HG03064 (cell line): ENCODE results near the gene ERO1A.

Experiments used
- ATAC-seq: cut with Tn5 transposase; IDR thresholded peaks from one replicate; pipeline ENCODE4 v1.9.1; 2021; ENCODE audit warnings: low read depth; ENCODE audit not compliant: unreplicated experiment

The ERO1A gene

DNA sequence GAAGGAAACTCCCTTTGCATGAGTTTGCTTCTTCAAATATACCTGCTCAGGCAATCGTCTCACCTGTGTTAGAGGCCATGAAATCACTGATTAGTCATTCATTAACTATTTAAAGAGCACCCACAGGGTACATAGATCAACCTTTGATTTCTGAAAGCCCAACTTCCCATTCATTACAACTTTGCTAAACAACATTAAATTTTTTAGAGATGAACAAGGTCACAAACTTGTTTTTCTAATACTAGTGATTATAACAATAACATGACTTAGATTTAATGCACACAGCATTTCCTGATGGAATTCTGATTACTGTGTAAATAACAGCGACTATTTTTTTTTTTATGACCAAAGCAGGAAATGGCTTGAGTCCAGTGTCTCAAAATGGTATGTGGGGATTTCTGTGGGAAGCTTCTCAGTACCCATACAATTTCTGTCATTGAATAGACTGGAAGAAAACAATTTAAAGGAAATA is 5.4 kb upstream of the ERO1A start:
- ATAC-seq: no peak

DNA sequence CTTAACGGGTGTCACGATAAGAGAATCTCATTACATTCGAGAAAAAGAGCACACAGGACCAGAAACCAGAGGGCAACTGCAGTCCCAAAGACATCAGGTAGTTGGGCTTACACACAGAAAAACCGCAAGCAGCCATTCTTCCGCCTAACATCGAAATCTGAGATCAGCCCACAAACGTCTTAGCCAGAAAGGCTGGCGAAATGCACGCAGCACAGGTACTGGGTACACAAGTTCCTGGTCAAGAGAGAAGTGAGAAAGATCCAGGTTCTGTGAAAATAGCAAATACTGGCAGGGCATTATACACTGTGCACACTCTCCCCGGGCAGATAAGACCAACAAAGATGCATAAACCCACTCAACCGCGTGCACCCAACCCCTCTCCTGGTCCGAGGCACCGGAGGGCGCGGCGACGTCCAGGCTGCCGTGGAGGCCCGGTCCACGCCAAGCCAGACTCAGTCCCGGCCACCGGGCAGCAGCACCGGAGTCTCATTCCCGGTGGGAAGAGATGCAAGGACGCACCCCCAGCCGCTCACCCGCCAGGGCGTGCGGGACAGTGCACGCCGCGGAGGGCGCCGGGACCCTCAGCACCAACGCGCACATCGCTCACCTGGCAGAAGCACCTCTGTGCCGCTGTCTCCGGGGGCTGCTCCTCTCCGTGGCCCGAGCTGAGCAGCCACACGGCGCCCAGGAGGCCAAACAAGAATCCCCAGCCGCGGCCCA is 437 bp downstream of the ERO1A start:
- peak; percentile 45 for ATAC-seq

DNA sequence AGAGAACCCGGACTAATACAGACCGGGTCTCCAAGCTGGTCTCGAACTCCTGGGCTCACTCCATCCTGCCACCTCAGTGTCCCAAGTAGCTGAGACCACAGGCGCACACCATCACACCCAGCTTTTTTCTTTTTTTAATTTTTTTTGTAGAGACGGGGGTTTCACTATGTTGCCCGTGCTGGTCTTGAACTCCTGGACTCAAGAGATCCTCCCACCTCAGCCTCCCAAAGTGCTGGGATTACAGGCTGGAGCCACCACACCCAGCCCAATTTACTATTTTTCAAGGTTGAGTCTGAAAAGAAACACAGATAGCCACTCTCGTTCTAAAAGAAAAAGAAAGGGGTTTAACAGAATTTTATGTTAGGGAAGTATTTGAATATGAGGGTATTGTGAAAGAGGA is 1.8 kb downstream of the ERO1A start:
- no peak for ATAC-seq

DNA sequence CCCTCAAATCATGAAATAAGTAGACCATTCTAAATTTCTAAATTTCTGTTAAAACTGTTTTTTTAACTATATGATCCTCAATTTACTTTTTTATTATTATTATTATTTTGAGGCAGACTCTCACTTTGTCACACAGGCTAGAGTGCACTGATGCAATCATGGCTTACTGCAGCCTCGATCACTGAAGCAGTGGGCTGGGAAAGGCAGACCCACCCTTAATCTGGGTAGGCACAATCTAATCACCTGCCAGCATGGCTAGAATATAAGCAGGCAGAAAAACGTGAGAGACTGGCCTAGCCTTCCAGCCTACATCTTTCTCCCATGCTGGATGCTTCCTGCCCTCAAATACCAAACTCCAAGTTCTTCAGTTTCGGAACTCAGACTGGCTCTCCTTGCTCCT is 2.3 kb downstream of the ERO1A start:
- no peak for ATAC-seq

DNA sequence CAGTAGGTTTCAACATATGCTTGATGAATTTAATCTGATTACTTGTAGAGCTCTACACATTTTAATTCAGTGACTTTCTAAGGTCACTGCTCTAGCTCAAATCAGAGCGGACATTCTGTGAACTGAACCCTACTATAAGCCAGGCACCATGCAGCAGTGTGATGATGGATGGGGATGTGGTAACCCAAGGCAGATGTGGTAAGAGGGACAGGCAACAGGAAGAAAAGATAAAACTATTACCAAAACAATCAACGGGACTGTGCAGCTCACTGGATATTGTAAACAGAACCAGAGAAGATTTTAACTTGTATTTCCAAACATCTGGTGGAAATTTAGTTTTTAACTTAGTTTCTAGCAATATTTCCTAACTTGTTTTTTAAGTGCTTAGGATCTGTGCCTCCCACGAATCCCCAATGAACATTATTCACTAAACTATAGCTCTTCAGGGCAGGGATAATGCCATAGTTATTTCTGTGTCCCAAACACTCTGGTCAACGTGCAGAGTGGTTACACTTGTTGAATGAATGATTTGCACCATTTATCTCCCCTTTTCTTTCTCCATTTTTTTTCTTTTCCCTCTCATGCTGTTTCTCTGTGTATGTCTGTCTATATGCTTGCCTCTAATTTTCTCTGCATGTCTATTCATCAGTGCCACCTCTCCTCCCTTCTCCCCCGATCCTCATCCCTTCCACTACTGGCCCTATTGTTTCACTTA is 3.0 kb downstream of the ERO1A start:
- ATAC-seq: no peak

DNA sequence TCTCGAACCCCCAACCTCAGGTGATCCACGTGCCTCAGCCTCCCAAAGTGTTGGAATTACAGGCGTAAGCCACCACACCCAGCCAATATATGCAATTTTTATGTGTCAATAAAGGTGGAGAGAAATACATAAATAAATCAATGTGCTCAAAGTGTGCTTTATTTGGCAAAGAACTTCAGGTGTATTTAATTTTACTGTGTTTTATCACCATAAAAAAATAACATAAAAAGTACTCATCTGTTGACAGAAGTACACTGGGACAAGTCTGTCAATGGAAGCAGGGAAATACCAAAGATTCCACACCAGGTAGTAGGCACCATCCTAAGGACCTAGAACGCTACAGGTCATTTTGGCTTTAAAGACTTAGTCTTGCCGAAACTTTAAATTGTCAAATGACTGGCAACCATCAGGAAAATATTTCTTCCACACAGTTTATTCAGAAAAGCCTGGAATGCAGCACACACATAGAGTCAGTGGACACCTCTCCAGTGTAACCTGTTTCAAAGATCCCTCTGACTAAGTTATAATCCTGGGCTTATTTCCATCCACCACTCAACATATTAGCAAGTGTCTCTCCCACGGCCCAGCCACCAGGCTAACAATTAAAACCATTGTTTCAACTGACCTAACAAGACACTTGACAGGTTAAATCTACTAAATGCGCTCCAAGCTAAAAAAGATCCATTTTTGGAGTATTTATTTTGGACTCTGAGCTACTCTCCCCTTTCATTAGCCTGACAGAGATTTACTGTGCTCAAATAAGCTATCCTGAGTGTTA is 4.2 kb downstream of the ERO1A start:
- ATAC-seq: no peak

DNA sequence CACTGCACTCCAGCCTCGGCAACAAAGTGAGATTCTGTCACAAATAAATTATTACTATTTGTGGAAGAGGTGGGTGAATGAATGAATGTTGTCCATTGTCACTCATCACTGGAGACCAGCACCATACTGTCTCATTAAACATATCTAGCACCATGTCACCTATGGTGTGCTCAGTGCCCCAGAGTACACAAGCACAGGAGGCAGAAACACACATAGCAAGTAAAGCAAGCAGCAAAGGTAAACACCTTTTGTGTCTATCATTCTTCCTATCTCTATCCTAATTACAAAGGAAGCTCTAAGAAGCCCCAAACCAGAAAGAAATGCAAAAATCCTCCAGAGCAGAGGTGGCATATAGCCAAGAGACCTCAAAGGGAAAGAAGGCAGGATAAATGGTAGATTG is 9.2 kb downstream of the ERO1A start:
- no peak for ATAC-seq

DNA sequence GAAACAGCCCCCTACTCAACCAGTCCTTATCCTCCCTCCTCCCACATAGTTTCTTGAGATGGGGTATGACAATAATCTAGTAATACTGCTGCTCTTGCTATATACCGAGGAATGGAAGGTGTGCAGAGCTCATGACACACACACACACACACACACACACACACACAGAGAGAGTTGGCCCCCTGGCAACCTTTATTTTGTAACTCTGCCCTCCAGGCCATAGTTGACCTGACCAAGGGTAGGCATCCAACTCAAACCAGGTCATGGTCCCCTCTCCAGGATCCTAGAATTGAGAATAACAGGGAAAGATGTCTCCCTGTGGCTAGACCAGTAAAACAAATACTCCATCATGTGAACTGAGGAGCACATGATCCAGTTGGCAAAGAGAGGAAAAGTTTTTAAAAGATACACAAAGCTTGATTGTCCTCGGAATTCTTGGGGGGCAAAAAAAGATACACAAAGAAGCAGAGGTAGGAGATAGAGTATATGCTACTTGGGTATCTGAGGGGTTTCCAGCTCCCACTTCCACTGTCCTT is 11.3 kb downstream of the ERO1A start:
- ATAC-seq: no peak

DNA sequence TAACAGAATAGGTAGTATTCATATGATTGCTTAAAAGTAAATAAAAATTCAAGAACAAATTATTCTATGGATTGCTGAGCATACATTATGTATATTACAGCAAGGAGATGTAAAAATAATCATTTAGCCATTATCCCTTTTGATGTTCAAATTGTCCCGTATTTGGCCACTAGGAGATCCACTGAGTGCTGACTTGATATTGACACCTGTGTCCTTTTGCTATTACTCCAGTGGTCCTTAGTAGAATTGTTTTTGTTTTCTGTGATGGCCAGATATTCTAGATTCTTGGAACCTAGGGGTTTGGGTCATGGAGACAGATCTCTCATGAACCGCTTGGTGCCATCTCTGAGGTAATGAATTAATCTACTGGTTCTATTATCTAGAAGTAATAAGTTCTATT is 16.8 kb downstream of the ERO1A start:
- no peak for ATAC-seq

DNA sequence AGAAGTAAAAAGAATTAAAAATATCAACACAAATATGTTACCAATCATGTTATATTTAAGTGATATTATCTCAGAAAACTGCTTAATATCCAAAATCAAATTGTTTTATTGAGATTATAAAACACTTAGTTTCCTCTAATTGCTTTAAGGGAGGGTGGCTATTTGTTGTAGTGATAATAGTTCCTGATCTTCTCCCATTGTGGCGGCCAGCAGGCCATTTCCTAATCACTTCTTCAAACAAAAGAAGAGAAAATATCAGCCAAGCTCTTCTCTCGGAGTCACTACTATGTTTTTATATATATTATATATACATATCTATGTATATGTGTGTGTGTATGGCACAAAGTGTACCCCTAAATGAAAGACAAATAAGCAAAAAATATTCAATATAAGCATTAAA is 31.5 kb downstream of the ERO1A start:
- ATAC-seq: no peak

DNA sequence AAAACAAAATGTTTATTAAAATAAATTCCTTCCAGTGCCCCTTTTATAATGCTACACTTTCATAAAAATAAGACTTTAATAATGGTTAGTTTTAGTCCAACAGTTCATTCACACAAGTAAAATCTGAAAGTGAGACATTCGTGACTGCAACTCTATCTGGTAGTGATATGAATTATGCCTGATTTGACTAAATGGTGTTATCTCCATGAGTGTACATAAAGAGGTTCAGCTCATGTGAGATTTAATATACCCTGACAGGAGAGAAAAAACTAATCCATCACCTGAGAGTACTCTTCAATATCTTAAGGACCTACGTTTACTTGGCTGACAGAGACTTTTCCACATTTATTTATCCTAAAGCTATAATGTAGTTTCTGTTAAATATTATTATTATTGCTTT is 34.0 kb downstream of the ERO1A start:
- ATAC-seq: no peak

DNA sequence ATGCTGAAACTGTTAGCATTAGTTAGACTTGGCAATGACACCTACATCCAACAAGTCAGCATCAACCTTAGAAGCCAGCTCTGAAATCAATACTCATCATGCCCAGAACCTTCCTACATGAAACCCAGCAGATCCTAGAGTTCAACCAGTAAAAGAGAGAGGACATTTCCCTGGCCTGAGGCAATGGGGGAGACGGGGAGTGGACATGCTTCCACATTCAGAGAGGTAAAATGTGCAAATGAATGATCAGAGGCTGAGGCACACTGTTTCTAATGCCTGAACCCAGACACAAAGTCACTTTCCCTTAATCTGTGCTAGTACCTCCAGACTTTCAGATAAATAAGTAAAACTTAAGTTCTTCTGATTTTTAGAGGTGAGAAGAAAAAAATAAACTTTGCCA is 34.5 kb downstream of the ERO1A start:
- no peak for ATAC-seq

DNA sequence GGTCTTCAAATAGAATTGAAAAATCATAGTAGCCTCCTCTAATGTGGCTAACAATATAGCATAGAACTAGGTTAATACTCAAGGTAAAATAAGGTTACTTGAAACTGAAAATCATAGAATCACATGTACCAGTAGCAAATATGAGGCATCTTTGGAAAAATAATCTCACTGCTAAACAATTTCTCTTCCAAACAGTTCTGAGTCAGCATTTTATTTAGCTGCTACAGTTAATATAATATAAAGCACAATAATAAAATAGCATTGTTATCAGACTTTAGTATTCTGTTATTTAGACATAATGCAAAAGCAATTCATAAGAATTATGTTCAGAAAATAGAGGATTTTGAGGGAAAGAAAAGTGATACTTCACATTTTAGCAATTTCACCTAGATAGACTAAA is 35.0 kb downstream of the ERO1A start:
- no peak for ATAC-seq

DNA sequence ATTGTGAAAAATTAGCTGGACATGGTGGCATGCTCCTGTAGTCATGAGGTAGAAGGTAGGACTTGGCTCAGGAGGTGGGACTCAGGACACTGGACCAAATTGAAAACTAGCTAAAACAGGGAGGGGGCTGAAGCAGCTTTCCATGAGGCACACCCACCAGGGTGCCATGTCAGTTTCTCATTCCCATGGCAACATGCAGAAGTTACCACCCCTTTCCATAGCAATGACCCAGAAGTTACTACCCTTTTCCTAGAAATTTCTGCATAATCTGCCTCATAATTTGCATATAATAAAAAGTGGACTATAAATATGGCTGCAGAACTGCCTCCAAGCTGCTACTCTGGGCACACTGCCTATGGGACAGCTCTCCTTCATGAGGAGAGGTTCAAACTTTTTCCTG is 38.5 kb downstream of the ERO1A start:
- no peak for ATAC-seq

DNA sequence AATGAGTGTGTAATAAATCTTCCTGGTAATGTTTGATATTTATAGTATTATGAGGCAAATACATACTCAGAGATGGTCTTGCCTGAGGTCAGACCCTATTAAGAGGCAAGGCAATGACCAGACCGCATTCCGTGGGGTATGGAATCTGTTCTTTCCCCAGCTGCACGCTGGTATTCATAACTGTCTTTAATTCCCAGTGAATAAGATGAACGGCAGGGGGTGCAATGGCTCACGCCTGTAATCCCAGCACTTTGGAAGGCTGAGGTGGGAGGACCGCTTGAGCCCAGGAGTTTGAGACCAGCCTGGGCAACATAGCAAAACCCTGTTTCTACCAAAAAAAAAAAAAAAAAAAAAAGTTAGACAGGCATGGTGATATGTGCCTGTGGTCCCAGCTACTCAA is 44.6 kb downstream of the ERO1A start:
- ATAC-seq: no peak

DNA sequence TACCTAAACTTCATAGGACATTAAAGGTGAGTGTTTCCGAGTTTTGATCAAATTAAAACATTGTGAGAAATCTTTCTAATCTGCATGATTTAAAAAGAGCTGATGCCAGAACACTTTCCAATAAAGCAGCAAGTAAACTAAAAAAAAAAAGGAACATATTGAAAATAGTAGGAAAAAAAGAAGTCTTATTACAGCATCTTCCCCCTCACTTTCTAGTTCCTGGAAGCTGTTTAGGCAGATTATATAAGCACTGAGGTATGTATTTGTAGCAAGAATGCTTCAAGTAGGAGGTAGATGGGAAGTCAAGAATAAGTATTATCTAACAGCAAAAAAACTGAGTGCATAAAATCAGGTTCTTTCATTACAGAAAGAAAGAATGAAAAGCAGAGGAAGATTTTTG is 45.8 kb downstream of the ERO1A start:
- no peak for ATAC-seq

DNA sequence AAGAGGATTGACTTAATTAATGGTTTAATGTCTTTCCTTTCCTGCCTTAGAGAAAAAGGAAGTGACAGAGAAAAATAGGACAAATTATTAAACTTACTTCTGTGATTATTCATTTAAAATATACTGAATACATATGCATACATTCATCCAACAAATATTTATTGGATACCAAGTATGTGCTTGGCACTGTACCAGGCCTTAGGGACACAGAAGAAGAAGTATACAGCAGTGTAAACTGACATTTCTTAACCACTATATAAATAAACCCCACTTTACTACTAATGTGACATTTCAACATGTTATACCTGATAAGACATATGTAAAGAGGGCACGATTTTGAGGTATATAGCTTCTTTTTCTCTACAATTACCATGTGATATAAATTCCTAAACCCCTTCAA is 53.6 kb downstream of the ERO1A start:
- ATAC-seq: no peak

DNA sequence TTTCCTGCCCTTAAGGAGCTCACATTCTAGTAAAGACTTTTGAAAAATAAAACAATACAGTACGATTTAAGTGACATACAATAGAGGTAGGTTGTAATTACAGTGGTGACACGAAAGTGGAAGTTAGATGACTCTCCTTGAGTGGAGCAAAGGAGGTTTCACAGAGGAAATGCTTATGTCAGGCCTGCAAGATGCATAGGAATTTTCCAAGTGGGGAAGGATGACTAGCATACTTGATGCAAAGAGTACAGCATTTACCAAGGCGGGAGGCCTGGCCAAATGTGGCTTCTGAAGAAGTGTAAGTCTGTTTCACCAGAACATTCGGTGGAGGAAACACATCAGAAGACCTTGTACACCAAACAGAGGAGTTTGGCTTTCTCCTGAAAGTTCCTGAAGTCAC is 55.2 kb downstream of the ERO1A start:
- no peak for ATAC-seq

DNA sequence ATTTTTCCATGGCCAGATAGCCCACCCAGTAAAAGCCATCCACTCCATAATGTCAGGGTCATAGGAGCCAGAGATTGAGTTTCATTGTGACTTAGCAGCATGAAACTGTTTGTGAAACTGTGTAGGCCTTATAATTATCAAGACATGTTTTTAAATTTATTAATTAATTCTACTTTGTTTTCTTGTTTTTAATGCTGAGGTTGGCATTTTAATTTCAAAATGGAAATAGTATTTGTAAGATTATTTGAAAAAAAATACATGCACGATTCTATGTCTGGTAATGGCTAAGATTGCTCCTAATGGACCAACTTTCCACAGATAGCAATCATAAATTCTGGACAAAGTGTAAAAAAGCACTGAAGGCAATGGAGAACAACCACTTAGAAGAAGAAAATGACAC is 75.7 kb downstream of the ERO1A start:
- ATAC-seq: no peak

DNA sequence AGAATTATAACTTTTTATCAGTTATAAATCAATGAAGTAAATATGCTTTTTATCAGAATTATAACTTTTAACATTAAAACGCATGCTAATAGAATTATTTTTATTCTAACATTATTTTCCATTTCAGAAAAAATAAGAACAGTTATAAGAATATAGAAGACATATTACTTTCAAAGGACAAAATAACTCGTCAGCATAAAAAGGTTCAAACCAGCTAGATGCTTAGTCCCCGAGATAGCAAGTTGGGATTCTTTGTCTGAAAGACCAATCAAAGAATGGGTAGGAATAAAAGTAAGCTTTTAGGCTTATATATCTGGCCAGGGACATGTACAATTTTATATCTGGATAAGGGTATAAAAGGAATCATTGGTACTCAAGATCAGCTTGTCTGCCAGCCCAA is 76.8 kb downstream of the ERO1A start:
- no peak for ATAC-seq

DNA sequence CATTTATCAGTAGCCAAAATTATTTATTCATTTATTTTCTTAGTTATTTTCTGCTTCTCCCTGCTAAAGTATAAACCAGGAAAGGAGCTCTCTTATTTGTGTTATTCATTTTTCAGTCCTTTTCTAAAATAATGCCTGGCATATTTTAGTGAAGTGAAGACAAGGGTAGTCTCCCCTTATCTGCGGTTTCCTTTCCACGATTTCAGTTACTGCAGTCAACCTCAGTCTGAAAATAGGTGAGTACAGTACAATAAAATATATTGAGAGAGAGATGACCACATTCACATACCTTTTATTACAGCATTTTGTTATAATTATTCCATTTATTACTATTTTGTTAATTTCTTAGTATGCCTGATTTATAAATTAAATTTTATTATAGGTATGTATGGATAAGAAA is 85.2 kb downstream of the ERO1A start:
- ATAC-seq: no peak
